AG10803 (cell line): ENCODE data around the gene WDR1.

ENCODE experiments used
- DNase-seq: peaks from one replicate; pipeline ENCODE4 v3.0.0; 2010; ENCODE audit warnings: low read depth
- H3K4me3 ChIP-seq: 2 replicates; pipeline ENCODE4 v1.5.1; 2011; ENCODE audit warnings: mild to moderate bottlenecking, low read length, control low read depth
- TF ChIP-seq, protein P1 (sequence below): conservative IDR thresholded peaks from 2 replicates; pipeline ENCODE4 v1.5.1; 2011; ENCODE audit warnings: mild to moderate bottlenecking, low read length, control low read depth, inconsistent platforms

WDR1 gene

DNA sequence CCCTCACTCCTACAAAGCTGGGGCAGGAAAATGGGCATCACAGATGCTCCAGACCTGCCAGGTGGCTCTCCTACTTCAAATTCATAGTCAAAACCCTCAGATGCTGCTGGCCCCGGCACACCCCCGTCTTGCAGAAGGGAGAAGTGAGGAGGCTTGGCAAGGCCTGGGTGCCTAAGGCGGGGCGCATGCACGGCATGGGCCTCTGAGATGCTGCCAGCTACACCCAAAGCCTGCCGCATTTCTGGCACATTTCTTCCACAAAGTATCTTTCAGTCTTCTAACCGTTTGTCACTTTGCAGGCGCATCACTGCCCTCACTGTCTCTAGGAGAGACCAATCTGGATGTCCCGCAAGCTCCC lies 19.6 kb downstream of the WDR1 start:
- H3K4me3 ChIP-seq, result no peak overlapping the region
- TF ChIP-seq, protein P1, sequence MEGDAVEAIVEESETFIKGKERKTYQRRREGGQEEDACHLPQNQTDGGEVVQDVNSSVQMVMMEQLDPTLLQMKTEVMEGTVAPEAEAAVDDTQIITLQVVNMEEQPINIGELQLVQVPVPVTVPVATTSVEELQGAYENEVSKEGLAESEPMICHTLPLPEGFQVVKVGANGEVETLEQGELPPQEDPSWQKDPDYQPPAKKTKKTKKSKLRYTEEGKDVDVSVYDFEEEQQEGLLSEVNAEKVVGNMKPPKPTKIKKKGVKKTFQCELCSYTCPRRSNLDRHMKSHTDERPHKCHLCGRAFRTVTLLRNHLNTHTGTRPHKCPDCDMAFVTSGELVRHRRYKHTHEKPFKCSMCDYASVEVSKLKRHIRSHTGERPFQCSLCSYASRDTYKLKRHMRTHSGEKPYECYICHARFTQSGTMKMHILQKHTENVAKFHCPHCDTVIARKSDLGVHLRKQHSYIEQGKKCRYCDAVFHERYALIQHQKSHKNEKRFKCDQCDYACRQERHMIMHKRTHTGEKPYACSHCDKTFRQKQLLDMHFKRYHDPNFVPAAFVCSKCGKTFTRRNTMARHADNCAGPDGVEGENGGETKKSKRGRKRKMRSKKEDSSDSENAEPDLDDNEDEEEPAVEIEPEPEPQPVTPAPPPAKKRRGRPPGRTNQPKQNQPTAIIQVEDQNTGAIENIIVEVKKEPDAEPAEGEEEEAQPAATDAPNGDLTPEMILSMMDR, result no peak
- no peak for DNase-seq

- peak; percentile 87 for DNase-seq
- TF ChIP-seq, protein P1, result no peak
- no peak overlapping the region for H3K4me3 ChIP-seq
Observed at GRCh38 chr4:10096201-10096977, 20.2 kb downstream of the WDR1 start.

DNA sequence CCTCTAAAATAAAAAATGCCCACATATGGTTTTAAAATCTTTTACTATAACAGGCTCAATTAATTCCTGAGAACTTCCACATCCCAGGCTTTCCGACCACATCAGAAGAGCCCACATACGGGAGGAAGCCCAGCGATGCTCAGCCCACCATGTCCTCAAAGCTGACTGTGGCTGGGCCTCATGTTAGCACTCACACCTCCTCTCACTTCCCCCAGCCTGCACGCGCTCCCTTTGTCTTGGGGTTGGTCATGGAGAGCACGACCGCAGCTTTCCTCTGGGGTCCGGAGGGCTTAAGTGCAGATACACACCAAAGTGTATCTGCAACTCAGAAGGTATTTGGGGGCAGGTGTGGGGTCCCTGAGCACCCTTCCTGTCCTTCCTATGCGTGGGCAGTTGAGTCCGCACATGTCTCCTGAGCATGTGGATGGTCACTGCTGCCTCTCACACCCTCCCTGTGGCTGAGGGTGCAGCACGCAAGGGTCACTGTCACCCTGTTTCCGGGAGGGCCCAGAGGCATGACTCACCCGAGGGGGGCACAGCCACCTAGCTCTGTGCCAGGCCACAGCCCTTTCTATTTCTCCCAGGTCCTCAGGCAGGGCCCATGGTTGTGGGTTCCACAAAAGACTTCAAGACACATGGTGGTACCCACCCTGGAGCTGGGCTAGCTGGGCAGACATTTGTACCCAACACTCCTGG lies 21.2 kb downstream of the WDR1 start:
- DNase-seq, result no peak
- TF ChIP-seq, protein P1, result no peak
- H3K4me3 ChIP-seq, result no peak overlapping the region

DNA sequence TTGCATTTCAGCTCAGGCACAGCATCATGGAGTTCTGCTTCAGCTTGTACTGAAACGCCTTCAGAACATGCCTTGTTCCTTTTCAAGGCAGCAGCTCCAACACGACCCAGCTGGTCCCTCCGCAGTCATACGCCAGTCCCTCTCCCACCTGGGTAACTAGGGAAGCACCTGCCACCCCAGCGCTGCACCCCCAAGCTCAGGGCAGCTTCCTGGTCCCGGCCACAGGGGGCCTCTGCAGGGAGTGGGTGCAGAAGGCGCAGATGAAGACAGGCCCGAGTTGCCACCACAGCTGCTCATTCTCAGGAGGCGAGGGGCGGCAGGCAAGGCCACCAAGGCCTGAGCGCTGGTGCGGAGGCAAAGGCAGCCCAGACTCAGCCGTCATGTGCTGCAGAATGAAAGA lies 21.8 kb downstream of the WDR1 start:
- TF ChIP-seq, protein P1, result no peak
- no peak for DNase-seq
- H3K4me3 ChIP-seq, result no peak overlapping the region

- DNase-seq, result peak; percentile 89
- H3K4me3 ChIP-seq, result no peak overlapping the region
- TF ChIP-seq, protein P1, result no peak
Observed at GRCh38 chr4:10093801-10094552, 22.6 kb downstream of the WDR1 start.

- no peak for DNase-seq
- TF ChIP-seq, protein P1, result no peak
- no peak overlapping the region for H3K4me3 ChIP-seq
Observed at GRCh38 chr4:10093271-10093621, 23.4 kb downstream of the WDR1 start.
